SK-N-SH (cell line): ENCODE results near the gene IRF2BP2.

ENCODE experiments used
- CTCF ChIP-seq: fragments of 200-600 bp; sonication (generic); IDR thresholded peaks from 2 replicates; pipeline ENCODE4 v1.6.1; 2017; ENCODE audit warnings: antibody characterized with exemption, mild to moderate bottlenecking, moderate library complexity
- MEF2A ChIP-seq: IDR thresholded peaks from 2 replicates; pipeline ENCODE4 v1.4.0; 2012; ENCODE audit warnings: low read depth, borderline replicate concordance
- POLR2AphosphoS5 ChIP-seq: IDR thresholded peaks from 2 replicates; pipeline ENCODE4 v1.6.1; 2012; ENCODE audit warnings: low read depth, low read length
- ZBTB33 ChIP-seq: IDR thresholded peaks from 2 replicates; pipeline ENCODE4 v1.4.0; 2012; ENCODE audit warnings: low read depth, borderline replicate concordance

DNA sequence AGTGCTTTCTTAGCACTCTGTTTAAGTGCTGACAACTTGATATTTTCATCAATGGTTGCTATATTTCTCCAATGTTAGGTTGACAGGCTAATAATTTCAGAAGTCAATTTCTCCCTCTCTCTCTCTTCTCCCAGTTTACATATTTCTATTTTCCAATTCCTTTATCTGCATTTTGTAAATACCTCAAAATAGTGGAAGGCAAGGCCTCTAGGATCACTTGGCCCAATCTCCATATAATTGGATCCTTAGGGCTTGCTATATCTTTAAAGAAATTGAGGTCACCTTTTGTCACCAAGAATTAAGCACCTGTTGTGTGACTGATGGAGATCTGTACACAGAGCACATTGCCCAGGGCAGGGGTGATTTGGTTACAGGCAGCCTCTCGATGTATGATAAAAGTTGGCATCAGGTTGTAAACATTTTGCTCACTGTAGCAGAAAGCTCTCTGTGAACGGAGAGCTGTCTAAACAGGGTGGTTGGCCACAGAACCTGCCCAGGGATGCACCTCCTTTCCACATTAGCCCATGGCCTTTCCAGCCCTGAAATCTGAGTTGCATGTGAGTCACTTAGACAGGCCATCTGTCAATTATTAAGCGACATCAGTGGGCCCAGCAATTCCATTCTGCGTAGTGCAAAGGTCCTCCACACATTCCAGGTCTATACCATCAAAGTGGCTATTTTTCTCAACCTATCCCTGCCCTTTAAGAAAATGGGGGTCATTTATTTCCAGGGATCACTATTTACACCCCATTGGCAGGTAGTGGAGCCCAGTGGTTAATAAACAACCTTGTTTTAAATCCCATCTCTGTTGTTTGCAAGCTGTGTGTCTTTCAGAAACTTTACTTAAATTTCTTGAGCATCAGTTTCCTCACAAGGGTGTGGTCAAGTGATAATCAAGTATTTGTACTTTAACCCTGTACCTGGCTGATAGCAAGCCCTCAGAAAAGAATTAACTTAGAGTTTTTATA is 29.1 kb upstream of the IRF2BP2 start:
- TF ChIP-seq CTCF (no peak), POLR2AphosphoS5 (no peak), ZBTB33 (no peak), MEF2A (no peak)
